GM10248 (cell line): ENCODE data around the gene NECTIN3.

ENCODE experiments used
- CTCF ChIA-PET: fragments of 300-600 bp; sonication (Branson Sonifier 250); formaldehyde crosslinking; extraction: SDS; loops from one replicate; lab custom pipeline; 2021; ENCODE audit warnings: antibody characterized with exemption; lab: Yijun Ruan, JAX
- POLR2A ChIA-PET: fragments of 350-650 bp; sonication (Branson Sonifier 250); formaldehyde crosslinking; extraction: SDS; loops from one replicate; lab custom pipeline; 2020; ENCODE audit warnings: antibody characterized with exemption; lab: Yijun Ruan, JAX
- DNase-seq: peaks from one replicate; pipeline ENCODE4 v3.0.0; 2012; ENCODE audit errors: extremely low spot score
- TF ChIP-seq, protein P1 (sequence below): IDR thresholded peaks from 2 replicates; pipeline ENCODE4 v1.5.1; 2012; ENCODE audit warnings: mild to moderate bottlenecking, low read depth; ENCODE audit errors: extremely low read depth, missing control alignments, control extremely low read depth

NECTIN3 gene

DNA sequence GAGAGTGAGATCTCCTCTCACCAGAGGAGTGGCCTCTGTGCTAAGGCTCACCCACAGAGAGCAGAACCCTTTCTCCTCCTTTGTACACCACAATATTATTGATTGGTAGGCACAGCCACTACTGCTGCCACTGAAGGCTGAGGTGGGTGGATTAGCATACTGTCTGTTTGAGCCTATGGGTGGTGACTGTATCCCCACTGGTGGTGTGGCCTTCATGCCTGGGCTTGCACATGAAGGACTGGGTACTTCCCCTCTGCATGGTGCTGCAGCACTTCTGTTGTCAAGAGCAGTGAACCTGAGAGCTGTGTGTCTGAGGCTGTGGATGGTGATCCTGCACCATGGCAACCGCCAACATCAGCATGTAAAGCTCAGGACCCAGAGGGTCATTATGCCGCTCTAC is 35.7 kb upstream of the NECTIN3 start:
- ChIA-PET POLR2A (no interaction called here), CTCF (no interaction called here)
- TF ChIP-seq, protein P1, sequence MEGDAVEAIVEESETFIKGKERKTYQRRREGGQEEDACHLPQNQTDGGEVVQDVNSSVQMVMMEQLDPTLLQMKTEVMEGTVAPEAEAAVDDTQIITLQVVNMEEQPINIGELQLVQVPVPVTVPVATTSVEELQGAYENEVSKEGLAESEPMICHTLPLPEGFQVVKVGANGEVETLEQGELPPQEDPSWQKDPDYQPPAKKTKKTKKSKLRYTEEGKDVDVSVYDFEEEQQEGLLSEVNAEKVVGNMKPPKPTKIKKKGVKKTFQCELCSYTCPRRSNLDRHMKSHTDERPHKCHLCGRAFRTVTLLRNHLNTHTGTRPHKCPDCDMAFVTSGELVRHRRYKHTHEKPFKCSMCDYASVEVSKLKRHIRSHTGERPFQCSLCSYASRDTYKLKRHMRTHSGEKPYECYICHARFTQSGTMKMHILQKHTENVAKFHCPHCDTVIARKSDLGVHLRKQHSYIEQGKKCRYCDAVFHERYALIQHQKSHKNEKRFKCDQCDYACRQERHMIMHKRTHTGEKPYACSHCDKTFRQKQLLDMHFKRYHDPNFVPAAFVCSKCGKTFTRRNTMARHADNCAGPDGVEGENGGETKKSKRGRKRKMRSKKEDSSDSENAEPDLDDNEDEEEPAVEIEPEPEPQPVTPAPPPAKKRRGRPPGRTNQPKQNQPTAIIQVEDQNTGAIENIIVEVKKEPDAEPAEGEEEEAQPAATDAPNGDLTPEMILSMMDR, result no peak
- no peak for DNase-seq

GRCh38 chr3:111040959-111041358 is 30.7 kb upstream of the NECTIN3 start:
- CTCF ChIA-PET, result no interaction called here
- no peak for DNase-seq
- POLR2A ChIA-PET, result no interaction called here
- TF ChIP-seq, protein P1, result no peak

- no peak for DNase-seq
- POLR2A ChIA-PET, result no interaction called here
- TF ChIP-seq, protein P1, result no peak
- CTCF ChIA-PET, result no interaction called here
Measured at GRCh38 chr3:111045564-111045963, 26.1 kb upstream of the NECTIN3 start.

DNA sequence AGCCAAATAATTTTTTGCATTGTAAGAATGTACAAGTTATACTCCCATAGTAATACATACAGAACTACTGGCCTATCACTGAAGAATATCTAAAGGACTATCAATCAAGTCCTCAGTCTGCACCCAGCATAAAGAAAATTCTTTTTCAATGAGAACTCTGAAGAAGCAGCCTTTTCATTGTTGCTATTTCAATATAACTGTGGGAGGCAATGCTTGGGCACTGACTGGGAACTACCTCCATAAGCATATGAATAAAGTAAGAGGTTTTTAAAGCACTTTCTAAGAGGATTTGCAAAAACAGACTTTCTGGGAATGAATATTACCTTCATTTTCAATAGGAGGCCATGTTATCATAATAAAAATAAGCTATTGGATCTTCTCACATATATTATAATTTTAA is 24.6 kb upstream of the NECTIN3 start:
- DNase-seq, result no peak
- POLR2A ChIA-PET, result no interaction called here
- TF ChIP-seq, protein P1, result no peak
- CTCF ChIA-PET, result no interaction called here

- ChIA-PET CTCF (no interaction called here), POLR2A (no interaction called here)
- DNase-seq, result no peak
- TF ChIP-seq, protein P1, result no peak
Measured at GRCh38 chr3:111047812-111048435, 23.7 kb upstream of the NECTIN3 start.

DNA sequence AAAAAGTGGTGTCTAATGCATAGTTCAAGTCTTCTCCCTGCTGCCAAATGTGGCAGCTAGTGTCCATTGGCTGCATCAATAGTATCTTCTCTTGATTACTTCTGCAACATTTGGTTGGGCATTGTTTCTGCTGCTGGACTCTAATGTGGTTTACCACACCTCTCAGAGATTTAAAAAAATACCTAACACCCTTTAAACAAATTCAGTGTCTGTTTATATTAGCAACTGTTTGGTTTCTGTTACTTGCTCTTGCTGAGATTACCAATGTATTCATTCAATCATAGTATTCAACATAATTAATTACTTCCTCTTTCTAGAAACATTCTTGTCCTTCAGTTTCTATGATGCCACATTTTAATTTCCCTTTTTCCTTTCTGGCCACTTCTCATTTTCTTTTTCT is 20.3 kb upstream of the NECTIN3 start:
- TF ChIP-seq, protein P1, result no peak
- ChIA-PET POLR2A (no interaction called here), CTCF (no interaction called here)
- DNase-seq, result no peak
